NCI-H1092 treated with DMSO at 0.1 percent for 48 hours (cell line): ENCODE results near the gene ST6GALNAC2.
"Not testable (repeated sequence)": the region's sequence is repeated elsewhere in the genome, so short reads cannot be mapped to it uniquely, and the experiment has no call there.

ENCODE experiments used
- DNase-seq: peaks from one replicate; lab custom pipeline; 2025; lab: John Stamatoyannopoulos, UW

The ST6GALNAC2 gene

DNA sequence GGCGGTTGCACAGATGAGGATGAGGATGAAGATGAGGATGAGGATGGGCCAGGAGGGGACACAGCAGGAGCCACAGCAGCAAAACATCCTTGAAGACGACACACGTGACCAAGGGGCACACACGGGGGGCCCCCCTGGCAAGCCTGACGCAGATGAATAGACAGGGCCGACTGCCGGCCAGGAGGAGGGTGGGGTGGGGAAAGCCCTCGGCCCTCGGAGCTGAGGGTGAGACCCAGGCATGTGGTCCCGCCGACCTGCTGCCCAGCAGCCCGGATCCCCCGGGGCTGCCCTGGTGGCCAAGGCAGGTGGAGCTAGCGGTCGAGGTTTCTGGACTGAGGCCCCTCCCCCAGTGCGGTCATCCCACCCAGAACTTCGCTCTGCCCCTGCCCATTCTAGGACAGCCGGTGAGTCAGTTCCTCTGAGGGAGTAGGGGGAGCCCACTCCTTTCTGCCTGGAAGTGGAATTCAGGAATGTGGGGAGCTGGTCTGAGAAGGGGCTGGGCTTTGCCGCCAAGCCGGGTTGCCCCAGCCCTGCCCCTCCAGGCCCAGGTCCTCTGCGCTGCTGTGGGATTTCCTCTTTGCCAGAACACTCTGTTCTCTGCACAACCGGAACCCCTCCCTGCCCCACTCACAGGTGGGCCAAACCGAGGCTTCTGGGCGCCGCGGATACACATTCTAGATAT lies 58.1 kb downstream of the ST6GALNAC2 start:
- DNase-seq, result no peak

DNA sequence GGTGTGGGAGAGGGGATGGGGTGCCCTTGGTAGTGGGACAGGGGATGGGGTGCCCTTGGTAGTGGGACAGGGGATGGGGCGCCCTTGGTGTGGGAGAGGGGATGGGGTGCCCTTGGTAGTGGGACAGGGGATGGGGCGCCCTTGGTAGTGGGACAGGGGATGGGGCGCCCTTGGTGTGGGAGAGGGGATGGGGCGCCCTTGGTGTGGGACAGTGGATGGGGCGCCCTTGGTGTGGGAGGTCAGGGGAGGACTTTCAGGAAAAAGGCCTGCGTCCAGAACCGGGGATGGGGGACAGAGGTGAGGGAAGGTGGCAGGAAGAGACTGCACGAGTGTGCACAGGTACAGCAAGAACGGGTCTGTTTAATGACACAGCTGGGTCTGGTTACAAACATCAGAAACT lies 58.6 kb downstream of the ST6GALNAC2 start:
- not testable (repeated sequence) for DNase-seq

DNA sequence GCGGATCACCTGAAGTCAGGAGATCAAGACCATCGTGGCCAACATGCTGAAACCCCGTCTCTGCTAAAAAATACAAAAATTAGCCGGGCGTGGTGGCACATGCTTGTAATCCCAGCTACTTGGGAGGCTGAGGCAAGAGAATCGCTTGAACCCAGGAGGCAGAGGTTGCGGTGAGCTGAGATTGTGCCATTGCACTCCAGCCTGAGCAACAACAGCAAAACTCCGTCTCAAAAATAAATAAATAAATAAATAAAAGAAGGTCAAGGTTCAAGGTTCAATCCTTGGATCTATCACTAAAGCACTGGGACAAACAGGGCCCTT lies 60.2 kb downstream of the ST6GALNAC2 start:
- not testable (repeated sequence) for DNase-seq

DNA sequence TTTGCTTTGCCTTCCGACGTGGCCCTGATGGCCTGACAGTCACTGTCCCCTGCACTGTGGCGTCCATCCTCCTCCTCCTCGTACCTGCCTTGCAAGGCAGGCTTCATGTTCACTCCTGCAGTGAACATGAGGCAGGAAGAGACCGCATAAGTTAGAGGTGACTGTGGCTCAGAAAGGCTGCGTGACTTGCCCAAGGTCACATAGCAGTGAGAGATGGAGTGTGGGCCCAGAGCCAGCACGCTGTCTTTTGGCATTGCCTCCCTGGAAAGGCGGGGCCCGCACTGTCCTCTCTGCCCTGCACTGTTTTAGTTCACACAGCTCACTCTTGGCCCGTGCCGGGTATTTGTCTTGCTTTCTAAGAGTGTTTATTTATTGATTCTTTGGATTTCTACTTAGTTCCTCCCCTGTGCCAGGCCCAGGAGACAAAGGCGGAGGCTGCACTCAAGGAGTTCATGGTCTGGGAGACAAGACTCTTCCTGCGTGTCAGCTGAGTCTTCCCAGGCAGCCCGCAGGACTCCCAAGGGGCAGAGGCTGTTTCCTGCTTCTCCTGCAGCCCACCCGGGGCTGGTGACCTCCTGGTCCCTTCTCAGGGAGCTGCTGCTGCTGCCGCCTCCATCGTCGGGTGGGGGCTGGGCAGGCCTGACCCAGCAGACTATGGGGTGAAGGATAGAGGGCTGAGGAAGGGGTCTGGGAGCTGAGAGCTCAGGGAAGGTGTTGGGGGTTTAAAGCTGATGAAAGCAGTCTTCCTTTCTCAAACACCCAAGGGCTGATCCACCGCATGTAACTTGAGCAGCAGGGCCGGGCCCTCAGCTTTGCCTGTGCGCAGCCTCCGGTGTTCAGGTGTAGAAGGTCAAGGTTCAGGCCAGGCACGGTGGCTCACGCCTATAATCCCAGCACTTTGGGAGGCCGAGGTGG lies 60.8 kb downstream of the ST6GALNAC2 start:
- no peak for DNase-seq

DNA sequence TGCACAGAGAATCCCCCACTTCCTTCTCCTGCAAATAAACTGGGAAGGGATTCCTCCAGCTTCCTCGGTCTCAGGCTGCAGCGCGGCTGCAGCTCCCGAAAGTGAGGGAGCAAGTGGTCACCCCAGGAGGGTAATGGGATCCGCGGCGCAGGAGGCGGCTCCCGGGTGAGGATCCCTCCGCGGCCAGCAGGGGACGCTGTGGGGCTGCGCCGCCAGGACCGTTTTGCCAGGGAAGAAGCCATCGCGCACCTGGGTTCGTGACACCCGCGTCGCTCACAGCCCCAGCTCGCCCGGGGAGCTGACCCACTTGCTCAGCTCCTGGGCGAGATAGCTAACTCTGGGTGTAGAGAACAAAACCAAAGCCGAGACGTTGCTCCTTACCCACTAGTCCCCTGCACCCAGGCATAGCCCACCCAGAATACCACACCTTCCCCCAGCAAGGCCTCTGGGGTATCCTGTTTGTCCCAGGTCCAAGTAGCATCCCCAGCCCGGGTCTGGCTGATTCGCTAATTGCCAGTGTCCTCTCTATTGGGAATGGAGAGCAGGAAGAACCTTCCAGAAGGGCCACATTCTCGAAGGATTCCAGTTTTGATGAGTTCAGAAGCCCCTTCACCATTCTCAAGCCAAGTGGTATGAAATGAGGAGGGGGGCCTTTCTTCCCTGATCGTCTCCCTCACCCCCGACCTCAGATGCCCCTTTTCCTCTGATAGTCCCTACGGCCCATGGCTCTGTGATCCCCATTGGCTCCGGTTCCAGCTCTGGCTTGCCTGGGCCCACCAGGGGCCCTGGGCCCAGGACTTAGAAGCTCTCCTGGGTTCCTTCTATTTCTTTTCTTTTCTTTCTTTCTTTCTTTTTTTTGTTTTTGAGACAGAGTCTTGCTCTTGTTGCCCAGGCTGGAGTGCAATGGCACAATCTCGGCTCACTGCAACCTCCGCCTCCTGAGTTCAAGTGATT lies 62.3 kb downstream of the ST6GALNAC2 start:
- peak; percentile 42 for DNase-seq

DNA sequence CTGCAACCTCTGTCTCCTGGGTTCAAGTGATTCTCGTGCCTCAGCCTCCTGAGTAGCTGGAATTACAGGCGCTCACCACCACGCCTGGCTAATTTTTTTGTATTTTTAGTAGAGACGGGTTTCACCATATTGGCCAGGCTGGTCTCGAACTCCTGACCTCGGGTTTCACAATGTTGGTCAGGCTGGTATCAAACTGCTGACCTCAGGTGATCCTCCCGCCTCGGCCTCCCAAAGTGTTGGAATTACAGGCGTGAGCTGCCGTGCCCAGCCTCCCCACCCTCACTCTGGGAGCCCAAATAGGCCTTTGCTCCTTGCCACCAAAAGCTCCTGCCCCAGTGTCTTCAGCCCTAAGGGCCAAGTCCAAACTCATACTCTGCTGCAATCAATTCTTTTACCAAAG lies 64.0 kb downstream of the ST6GALNAC2 start:
- DNase-seq, result not testable (repeated sequence)

DNA sequence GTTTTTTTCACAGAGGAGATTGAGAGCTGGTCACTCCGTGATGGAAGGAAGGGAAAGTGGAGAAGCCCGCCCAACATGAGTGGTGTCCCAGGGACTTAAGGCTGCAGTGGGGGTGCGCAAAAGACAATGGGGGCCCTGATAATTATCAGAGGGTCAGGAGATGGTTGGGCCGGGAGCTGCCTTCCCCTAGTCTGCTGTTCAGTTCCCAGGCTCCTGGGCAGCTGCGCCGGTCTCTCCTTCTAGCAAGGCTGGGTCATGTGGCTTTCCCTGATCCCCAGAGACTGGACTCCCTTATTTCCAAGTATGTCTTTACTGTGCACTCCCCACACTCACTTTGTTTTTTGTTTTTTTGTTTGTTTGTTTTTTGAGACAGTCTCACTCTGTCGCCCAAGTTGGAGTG lies 64.4 kb downstream of the ST6GALNAC2 start:
- no peak for DNase-seq

DNA sequence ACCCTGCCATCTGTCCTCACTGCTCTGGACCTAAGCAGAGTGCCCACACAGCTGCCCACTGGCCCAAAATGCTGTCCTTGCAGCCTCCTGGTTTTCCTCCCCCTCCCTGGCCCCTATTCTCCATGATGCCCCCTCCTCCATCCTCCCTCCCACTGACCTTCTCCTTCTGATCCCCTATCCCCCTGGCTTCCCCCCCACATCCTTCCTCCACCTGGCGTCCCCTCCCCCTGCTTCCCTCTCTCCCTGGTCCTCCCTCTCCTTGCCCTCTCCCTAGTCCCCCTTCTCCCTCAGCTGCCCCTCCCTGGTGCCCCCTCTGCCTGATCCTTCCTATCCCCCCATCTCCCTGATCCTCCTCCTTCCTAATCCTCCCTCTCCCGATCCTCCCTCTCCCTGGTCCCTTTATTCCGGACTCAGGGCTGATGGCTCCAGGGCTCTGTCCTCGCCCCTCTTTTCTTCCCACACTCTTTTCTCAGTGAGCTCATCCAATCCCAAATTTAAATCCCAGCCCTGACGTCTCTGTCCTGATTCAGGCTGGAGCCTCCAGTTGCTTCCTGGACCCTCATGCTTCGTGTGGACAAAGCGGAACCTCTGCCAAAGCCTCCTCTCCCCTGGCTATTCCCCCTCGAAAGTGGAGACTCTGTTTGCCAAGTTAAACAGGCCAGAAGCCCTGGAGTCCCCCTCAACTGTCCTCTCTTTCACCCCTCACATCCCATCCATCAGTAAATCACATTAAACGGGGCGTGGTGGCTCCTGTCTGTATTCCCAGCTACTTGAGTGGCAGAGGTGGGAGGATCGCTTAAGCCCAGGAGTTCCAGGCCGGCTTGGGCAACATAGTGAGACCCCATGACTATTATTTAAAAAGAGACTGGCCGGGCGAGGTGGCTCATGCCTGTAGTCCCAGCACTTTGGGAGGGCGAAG lies 66.4 kb downstream of the ST6GALNAC2 start:
- DNase-seq, result peak; percentile 68

DNA sequence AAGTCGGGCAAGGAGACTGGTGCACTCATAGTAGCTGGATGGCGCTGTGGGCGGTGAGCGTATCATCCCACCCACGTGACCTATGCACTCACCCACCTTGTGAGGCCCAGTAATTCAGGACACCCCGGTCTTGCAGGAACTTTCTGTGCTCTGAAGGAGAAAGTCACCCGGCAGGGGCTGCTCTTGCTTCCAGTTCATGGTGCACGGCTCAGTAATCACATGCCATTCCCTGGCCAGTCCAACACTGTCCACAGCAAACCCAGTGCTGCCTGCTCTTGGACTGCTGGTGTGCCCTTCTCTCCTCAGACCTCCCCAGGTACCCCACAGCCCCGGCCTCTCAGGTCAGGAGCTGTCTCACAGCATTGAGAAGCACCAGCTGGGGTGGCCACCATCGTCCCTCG lies 68.0 kb downstream of the ST6GALNAC2 start:
- no peak for DNase-seq
